ENCODE data around the gene FER. TPM values are rescaled to one million over a fixed set of nuclear protein-coding genes. Genes with fewer than 3 reads are reported as not detected.
"Not testable (repeated sequence)": the region's sequence is repeated elsewhere in the genome, so short reads cannot be mapped to it uniquely, and the experiment has no call there.

FER gene
- polyA plus RNA-seq (ENCODE audit: insufficient read length in 4 of 4): 10 to 100 TPM; 16.2 to 19.3 (median 17.1) TPM

GRCh38 chr5:108747774-108748400, at the start of gene FER:
Gene FER, plus strand, starts transcription at chr5:108747897. Its CDS starts 50,286 bp downstream, at chr5:108798183.
- DNase-seq (ENCODE audit: low read depth in 4 of 4, low spot score in 2 of 4): peak in 2 of 4 donors; percentile 37 to 53

GRCh38 chr5:108700388-108700787, 47.3 kb upstream of the FER start:
- not testable (repeated sequence) for DNase-seq (ENCODE audit: low read depth in 4 of 4, low spot score in 2 of 4)

GRCh38 chr5:108700930-108701329, 46.8 kb upstream of the FER start:
- DNase-seq (ENCODE audit: low read depth in 4 of 4, low spot score in 2 of 4): peak in 1 of 4 donors; percentile 23

GRCh38 chr5:108702546-108702945, 45.2 kb upstream of the FER start:
- no peak for DNase-seq (ENCODE audit: low read depth in 4 of 4, low spot score in 2 of 4)

GRCh38 chr5:108703313-108703712, 44.4 kb upstream of the FER start:
- no peak for DNase-seq (ENCODE audit: low read depth in 4 of 4, low spot score in 2 of 4)

GRCh38 chr5:108707141-108707540, 40.6 kb upstream of the FER start:
- DNase-seq (ENCODE audit: low read depth in 4 of 4, low spot score in 2 of 4): no peak

- DNase-seq (ENCODE audit: low read depth in 4 of 4, low spot score in 2 of 4): no peak
Observed at GRCh38 chr5:108711898-108712297, 35.8 kb upstream of the FER start.

GRCh38 chr5:108715408-108715807, 32.3 kb upstream of the FER start:
- no peak for DNase-seq (ENCODE audit: low read depth in 4 of 4, low spot score in 2 of 4)

GRCh38 chr5:108720391-108720790, 27.3 kb upstream of the FER start:
- DNase-seq (ENCODE audit: low read depth in 4 of 4, low spot score in 2 of 4): no peak

- no peak for DNase-seq (ENCODE audit: low read depth in 4 of 4, low spot score in 2 of 4)
Observed at GRCh38 chr5:108726446-108727235, 21.1 kb upstream of the FER start.

GRCh38 chr5:108727236-108727650, 20.5 kb upstream of the FER start:
- peak in 2 of 4 donors; percentile 46 to 64 for DNase-seq (ENCODE audit: low read depth in 4 of 4, low spot score in 2 of 4)

- DNase-seq (ENCODE audit: low read depth in 4 of 4, low spot score in 2 of 4): peak; percentile 74 to 89 (median 84)
Observed at GRCh38 chr5:108727651-108728565, 19.8 kb upstream of the FER start.

GRCh38 chr5:108728566-108729241, 19.0 kb upstream of the FER start:
- DNase-seq (ENCODE audit: low read depth in 4 of 4, low spot score in 2 of 4): no peak

- no peak for DNase-seq (ENCODE audit: low read depth in 4 of 4, low spot score in 2 of 4)
Observed at GRCh38 chr5:108729242-108729615, 18.5 kb upstream of the FER start.

- DNase-seq (ENCODE audit: low read depth in 4 of 4, low spot score in 2 of 4): no peak
Observed at GRCh38 chr5:108730617-108731340, 16.9 kb upstream of the FER start.

GRCh38 chr5:108735790-108736189, 11.9 kb upstream of the FER start:
- DNase-seq (ENCODE audit: low read depth in 4 of 4, low spot score in 2 of 4): no peak

- no peak for DNase-seq (ENCODE audit: low read depth in 4 of 4, low spot score in 2 of 4)
Observed at GRCh38 chr5:108736855-108737254, 10.8 kb upstream of the FER start.

GRCh38 chr5:108739376-108739775, 8.3 kb upstream of the FER start:
- DNase-seq (ENCODE audit: low read depth in 4 of 4, low spot score in 2 of 4): no peak

- no peak for DNase-seq (ENCODE audit: low read depth in 4 of 4, low spot score in 2 of 4)
Observed at GRCh38 chr5:108739906-108740305, 7.8 kb upstream of the FER start.

- no peak for DNase-seq (ENCODE audit: low read depth in 4 of 4, low spot score in 2 of 4)
Observed at GRCh38 chr5:108743319-108743718, 4.4 kb upstream of the FER start.

Measured in left renal cortex interstitium (tissue), 4 donors.